T-helper 2 cell (primary cell): Measurements from ENCODE around the gene UBXN4.
"Not testable (repeated sequence)": the region's sequence is repeated elsewhere in the genome, so short reads cannot be mapped to it uniquely, and the experiment has no call there.

Source experiments
- DNase-seq, 5 experiments: peaks; one replicate each; pipeline versions ENCODE4 v3.0.0 to v3.0.0-alpha.2; 2012 to 2022
- total RNA-seq, 2 donors: gene quantifications; one replicate each; lab custom pipeline; 2026; lab: John Stamatoyannopoulos, UW

UBXN4 gene
- 167 to 199 reads per million in 2 donors for total RNA-seq

- DNase-seq: peak; percentile 82 to 100 (median 92)
These were observed at the start of gene UBXN4 for GRCh38 chr2:135741395-135742324. Gene UBXN4, plus strand, starts transcription at chr2:135741855. Its CDS starts 75 bp downstream, at chr2:135741930.

- no peak for DNase-seq
These were observed 46.9 kb upstream of the UBXN4 start for GRCh38 chr2:135694711-135695110.

GRCh38 chr2:135698838-135699237 is 42.8 kb upstream of the UBXN4 start:
- no peak for DNase-seq

- DNase-seq: no peak
These were observed 40.2 kb upstream of the UBXN4 start for GRCh38 chr2:135701442-135701841.

GRCh38 chr2:135703300-135703699 is 38.4 kb upstream of the UBXN4 start:
- no peak for DNase-seq

GRCh38 chr2:135704075-135704474 is 37.6 kb upstream of the UBXN4 start:
- DNase-seq: not testable (repeated sequence)

GRCh38 chr2:135708159-135708558 is 33.5 kb upstream of the UBXN4 start:
- DNase-seq: no peak

GRCh38 chr2:135709992-135710391 is 31.7 kb upstream of the UBXN4 start:
- DNase-seq: peak; percentile 32 to 61 (median 53)

GRCh38 chr2:135715086-135715485 is 26.6 kb upstream of the UBXN4 start:
- DNase-seq: not testable (repeated sequence)

GRCh38 chr2:135728064-135728743 is 13.5 kb upstream of the UBXN4 start:
- DNase-seq: no peak

GRCh38 chr2:135732561-135732960 is 9.1 kb upstream of the UBXN4 start:
- no peak for DNase-seq

- DNase-seq: no peak
These were observed 8.6 kb upstream of the UBXN4 start for GRCh38 chr2:135733045-135733444.

- DNase-seq: no peak
These were observed 5.1 kb upstream of the UBXN4 start for GRCh38 chr2:135736546-135736945.

GRCh38 chr2:135740206-135740605 is 1.4 kb upstream of the UBXN4 start:
- no peak for DNase-seq

GRCh38 chr2:135741043-135741394 is 636 bp upstream of the UBXN4 start:
- DNase-seq: no peak

GRCh38 chr2:135742325-135742757 is 686 bp downstream of the UBXN4 start:
- peak in 4 of 5 experiments; percentile 11 to 77 (median 28) for DNase-seq

GRCh38 chr2:135743860-135744259 is 2.2 kb downstream of the UBXN4 start:
- no peak for DNase-seq

- peak in 1 of 5 experiments; percentile 61 for DNase-seq
These were observed 3.2 kb downstream of the UBXN4 start for GRCh38 chr2:135744760-135745314.

GRCh38 chr2:135745545-135745944 is 3.9 kb downstream of the UBXN4 start:
- no peak for DNase-seq

- no peak for DNase-seq
These were observed 13.9 kb downstream of the UBXN4 start for GRCh38 chr2:135755573-135755972.

- no peak for DNase-seq
These were observed 15.0 kb downstream of the UBXN4 start for GRCh38 chr2:135756692-135757091.

GRCh38 chr2:135762022-135762421 is 20.4 kb downstream of the UBXN4 start:
- DNase-seq: no peak

- DNase-seq: no peak
These were observed 20.9 kb downstream of the UBXN4 start for GRCh38 chr2:135762530-135762929.
